GM18870 (cell line): ENCODE results near the gene MDN1.
A peak's percentile ranks its signal among the peaks of the same experiment; 100 is the strongest.

ENCODE experiments used
- ATAC-seq: cut with Tn5 transposase; IDR thresholded peaks from one replicate; pipeline ENCODE4 v1.9.1; 2021; ENCODE audit warnings: moderate library complexity; ENCODE audit not compliant: unreplicated experiment

Gene MDN1

GRCh38 chr6:89611666-89612065 lies 207.9 kb downstream of the MDN1 start:
- ATAC-seq: no peak

DNA sequence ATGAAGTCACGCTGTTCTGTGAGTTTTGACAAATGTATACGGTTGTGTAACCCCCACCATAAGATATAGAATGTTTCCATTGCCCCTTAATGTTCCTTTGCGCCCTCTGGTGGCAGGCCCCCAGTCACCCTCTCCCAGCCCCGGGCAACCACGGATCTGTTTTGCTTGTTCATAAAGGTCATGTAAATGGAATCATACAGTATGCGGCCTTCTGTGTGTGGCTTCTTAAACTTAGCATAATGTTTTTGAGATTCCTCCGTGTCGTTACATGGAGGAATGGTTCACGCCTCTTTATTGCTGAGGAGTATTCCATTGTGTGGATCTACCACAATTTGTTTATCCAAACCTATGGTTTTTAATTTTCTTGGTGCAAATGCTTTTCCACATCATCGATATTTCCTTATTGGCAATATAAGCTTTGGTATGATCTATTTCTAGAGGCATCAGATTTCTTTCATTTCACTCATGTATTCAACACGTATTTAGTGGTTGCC lies 209.4 kb downstream of the MDN1 start:
- ATAC-seq: no peak

GRCh38 chr6:89605861-89606260 lies 213.7 kb downstream of the MDN1 start:
- no peak for ATAC-seq

GRCh38 chr6:89604653-89605052 lies 214.9 kb downstream of the MDN1 start:
- ATAC-seq: no peak

DNA sequence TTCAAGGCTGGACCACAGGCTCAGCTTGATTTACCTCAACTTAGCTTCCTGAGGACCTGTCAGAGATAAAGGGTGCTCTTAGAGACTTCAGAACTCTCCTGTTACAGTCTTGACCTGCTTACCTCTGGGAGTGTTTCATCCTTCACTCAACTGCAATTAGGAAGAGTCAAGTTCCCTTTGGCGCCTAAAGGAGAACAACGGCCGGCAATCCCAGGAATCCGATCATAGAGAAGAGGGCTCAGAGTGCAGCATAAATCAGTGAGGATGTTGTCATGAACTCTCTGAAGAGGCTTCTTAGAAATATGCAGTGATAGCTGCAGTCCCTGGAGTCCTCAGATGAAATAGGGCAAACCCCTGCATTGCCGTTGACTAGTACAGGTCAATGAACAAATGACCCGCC lies 217.4 kb downstream of the MDN1 start:
- ATAC-seq: no peak

- ATAC-seq: no peak
Measured at GRCh38 chr6:89599727-89600126, 219.9 kb downstream of the MDN1 start.

DNA sequence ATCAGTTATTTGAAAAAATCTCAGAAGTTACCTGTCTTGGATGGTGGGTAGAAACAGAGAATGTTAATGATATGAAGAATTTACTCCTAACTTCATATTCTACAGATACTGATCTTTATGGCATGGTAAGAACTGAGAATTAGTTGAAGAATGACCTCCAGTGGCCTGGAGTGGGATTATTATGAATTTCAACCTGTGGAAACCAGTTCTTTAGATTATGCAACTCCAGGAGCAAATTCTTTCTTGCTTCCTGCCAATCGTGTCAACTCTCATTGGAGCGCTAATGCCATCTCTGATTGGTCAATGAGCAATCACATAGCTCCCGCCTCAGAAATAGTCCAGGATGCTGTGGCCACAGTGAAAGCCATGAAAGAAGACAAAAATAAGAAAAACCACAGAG lies 221.6 kb downstream of the MDN1 start:
- no peak for ATAC-seq

DNA sequence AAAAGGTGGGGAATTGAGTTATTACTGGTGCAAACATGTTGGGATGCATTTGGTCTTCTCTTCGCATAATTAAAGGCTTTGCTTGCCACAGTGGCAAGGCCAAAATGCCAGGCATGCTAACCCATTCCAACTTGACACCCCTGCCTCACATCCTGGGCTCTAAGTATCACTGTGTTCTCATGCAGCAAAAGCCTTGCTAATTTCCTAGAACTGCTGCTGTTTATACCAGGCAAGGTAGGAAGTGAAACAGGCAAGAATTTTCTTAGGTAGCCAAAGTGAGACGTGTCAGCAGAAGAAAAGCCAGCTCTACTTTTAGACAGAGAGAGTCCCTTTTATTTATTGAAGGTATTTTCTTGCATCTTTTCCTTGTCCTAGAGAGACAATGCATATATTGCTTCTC lies 222.2 kb downstream of the MDN1 start:
- no peak for ATAC-seq

DNA sequence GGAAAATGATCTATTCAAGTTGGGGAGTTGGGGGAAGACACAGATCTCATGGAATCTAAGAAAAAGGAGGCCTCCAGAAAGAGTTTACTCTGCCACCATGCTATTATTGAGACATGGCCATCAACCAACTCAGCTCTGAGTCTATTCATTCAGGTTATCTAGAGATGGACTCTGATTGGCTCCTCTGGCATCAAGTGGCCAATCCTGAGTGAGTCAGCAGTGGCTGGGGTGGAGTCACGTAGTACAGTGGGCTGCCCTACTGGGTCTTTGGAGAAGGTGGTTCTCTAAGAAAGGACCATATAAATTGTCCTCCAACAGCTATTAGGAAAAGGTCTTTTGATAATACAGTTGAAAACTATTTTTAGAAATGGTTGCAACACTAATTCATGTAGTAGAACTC lies 223.1 kb downstream of the MDN1 start:
- ATAC-seq: no peak

- peak; percentile 95 for ATAC-seq
Measured at GRCh38 chr6:89596056-89596455, 223.5 kb downstream of the MDN1 start.
